Neural progenitor cell (in vitro differentiated cells): Measurements from ENCODE around the gene PAPOLB.

ENCODE experiments used
- EZH2 ChIP-seq: fragments of 200-600 bp; sonication (generic); IDR thresholded peaks from 2 replicates; pipeline ENCODE4 v1.6.1; 2017; ENCODE audit warnings: antibody characterized with exemption, mild to moderate bottlenecking, moderate library complexity
- EZH2phosphoT487 ChIP-seq: fragments of 200-600 bp; sonication (generic); IDR thresholded peaks from 2 replicates; pipeline ENCODE4 v1.6.1; 2017; ENCODE audit warnings: antibody characterized with exemption
- TF ChIP-seq, protein P1 (sequence below): fragments of 200-600 bp; sonication (generic); IDR thresholded peaks from 2 replicates; pipeline ENCODE4 v1.5.1; 2017; ENCODE audit warnings: antibody characterized with exemption, mild to moderate bottlenecking

DNA sequence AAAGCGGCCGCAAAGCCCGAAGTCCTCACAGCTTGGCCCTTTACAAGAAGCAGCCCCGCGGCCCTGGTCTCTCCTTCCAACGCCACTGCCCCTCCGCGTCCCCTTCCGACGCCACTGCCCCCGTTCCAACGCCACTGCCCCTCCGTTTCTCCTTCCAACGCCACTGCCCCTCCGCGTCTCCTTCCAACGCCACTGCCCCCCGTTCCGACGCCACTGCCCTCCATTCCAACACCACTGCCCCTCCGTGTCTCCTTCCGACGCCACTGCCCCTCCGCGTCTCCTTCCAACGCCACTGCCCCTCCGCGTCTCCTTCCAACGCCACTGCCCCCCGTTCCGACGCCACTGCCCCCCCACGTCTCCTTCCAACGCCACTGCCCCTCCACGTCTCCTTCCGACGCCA, 53.3 kb downstream of the PAPOLB start:
- no peak for TF ChIP-seq EZH2
- TF ChIP-seq, protein P1, sequence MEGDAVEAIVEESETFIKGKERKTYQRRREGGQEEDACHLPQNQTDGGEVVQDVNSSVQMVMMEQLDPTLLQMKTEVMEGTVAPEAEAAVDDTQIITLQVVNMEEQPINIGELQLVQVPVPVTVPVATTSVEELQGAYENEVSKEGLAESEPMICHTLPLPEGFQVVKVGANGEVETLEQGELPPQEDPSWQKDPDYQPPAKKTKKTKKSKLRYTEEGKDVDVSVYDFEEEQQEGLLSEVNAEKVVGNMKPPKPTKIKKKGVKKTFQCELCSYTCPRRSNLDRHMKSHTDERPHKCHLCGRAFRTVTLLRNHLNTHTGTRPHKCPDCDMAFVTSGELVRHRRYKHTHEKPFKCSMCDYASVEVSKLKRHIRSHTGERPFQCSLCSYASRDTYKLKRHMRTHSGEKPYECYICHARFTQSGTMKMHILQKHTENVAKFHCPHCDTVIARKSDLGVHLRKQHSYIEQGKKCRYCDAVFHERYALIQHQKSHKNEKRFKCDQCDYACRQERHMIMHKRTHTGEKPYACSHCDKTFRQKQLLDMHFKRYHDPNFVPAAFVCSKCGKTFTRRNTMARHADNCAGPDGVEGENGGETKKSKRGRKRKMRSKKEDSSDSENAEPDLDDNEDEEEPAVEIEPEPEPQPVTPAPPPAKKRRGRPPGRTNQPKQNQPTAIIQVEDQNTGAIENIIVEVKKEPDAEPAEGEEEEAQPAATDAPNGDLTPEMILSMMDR = no peak
- TF ChIP-seq EZH2phosphoT487 = no peak
